ENCODE measurements around the gene OVCH2.
A peak's percentile ranks its signal among the peaks of the same experiment; 100 is the strongest.

OVCH2 gene

DNA sequence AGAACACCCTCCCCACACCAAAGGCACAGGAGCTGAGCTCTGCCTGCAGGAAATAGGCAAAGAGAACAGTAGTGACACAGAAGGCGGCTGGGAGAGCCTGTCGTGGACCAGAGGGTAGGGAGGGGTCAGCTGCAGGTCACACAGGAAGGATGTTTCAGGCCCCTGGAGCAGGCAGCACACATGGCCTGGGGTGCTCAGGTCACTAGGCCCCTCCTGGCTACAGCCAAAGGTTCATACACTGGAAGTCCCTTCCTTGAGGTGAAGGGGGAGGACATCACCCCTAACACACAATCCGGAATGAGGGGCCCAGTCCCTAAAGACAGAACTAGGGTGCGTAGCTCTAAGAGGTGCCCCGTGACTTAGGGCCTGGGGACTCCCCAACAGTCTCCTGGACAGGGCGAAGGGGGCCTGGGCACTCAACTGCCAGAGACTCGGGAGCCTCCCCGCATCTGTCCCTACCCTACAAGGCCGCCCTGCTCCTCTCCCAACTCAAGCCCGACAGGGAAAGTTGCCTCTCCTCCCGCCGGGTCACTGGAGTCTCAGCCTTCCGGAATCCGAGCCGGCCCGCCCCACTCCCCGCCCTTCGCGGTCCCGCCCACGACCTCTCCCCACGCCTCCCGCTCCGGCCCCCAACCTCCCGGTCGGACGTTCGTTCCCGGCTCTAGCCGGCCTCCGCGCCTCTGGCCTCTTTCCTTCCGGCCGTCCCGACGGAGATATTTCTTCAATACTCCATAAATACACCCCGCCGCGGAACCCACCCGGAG is 33.1 kb downstream of the OVCH2 start, which contains the start of gene CYB5R2:
Gene CYB5R2, minus strand, starts transcription at position 541 of the 764 bp plus-strand sequence. CDS start 675 bp downstream, outside the sequence.
- TF ChIP-seq, protein P1, sequence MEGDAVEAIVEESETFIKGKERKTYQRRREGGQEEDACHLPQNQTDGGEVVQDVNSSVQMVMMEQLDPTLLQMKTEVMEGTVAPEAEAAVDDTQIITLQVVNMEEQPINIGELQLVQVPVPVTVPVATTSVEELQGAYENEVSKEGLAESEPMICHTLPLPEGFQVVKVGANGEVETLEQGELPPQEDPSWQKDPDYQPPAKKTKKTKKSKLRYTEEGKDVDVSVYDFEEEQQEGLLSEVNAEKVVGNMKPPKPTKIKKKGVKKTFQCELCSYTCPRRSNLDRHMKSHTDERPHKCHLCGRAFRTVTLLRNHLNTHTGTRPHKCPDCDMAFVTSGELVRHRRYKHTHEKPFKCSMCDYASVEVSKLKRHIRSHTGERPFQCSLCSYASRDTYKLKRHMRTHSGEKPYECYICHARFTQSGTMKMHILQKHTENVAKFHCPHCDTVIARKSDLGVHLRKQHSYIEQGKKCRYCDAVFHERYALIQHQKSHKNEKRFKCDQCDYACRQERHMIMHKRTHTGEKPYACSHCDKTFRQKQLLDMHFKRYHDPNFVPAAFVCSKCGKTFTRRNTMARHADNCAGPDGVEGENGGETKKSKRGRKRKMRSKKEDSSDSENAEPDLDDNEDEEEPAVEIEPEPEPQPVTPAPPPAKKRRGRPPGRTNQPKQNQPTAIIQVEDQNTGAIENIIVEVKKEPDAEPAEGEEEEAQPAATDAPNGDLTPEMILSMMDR (IDR thresholded peaks at IDR 0.05; ENCODE audit: borderline replicate concordance, control extremely low read depth, extremely low read depth, insufficient read depth, missing control alignments) = no peak
- in situ Hi-C loops (cut with MboI; ENCODE audit: low sequenced_read_pairs, unreplicated experiment) = no loop called here
- peak; percentile 77 for DNase-seq (ENCODE audit: low spot score)

DNA sequence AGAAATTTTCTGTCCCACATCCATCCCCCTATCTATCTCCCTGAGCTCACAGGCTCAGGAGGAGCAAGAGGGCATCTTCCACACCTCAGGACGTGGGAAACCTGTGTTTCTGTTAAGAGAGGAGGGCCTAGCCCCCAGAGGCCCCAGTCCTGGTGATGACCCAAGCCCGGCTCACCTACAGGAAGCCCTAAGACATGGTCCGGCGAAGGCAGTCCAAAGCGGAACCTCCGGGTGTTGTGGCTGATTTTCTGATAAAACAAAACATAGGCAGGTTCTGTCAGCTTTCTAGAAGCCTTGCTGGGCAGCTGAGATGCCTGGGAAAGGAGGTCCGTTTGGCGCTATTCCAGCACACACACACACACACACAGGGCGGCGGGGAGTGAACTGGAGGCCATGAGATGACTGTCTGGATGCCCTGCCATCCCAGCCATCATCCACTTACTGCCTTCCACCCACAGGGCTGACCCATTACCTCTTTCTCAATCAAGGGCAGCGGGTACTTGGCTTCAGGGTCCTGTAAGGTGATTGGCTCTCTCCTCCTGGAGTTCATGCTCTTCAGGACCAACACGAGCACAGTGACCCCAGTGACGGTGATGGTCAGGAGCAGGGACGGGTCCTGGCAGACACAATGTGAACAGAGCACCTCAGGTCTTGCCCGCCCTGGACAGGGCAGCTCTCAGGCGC is 33.9 kb downstream of the OVCH2 start:
- TF ChIP-seq, protein P1 (IDR thresholded peaks at IDR 0.05; ENCODE audit: borderline replicate concordance, control extremely low read depth, extremely low read depth, insufficient read depth, missing control alignments) = no peak
- in situ Hi-C loops (cut with MboI; ENCODE audit: low sequenced_read_pairs, unreplicated experiment) = no loop called here
- peak; percentile 40 for DNase-seq (ENCODE audit: low spot score)

DNA sequence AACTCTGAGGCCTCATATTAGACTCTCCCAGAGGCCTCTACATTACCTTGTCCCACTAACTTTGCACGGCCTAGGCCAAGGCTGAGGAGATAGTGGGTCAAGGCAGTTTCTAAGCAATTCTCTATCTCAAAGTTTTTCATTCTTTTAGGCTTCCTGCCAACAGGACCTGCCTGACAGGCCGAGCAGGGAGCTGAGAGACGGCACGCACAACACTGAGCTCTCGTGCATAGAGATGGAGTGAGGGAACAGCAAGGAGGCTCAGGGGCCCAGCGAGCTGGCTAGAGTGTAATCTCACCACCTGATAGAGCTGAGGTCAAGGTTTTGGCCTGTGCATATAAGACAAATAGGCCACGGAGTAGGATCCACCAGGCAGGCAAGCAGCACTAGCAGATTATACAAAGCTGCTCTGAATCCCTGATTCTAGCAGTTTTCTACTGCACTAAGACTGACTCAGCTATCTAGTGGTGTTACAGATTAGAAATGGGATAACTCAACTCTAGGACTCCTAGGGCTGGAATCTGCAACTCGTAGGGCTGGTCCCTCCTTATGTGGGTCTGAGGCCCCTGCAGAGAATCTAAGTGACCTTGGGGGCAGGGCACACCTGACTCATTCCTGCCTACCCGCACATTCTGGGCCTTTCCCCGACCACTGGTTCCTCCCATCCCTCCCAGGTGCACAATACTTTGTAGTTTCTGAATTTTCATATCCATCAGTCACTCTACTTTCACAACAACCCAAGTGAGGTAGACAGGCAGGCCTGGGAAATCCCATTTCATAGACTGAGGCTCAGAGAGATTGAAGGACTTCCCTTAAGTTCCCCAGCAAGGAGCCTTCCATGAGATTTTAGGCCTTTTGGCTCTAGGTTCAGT is 34.7 kb downstream of the OVCH2 start:
- peak; percentile 73 for DNase-seq (ENCODE audit: low spot score)
- TF ChIP-seq, protein P1 (IDR thresholded peaks at IDR 0.05; ENCODE audit: borderline replicate concordance, control extremely low read depth, extremely low read depth, insufficient read depth, missing control alignments) = no peak
- in situ Hi-C loops (cut with MboI; ENCODE audit: low sequenced_read_pairs, unreplicated experiment) = no loop called here

DNA sequence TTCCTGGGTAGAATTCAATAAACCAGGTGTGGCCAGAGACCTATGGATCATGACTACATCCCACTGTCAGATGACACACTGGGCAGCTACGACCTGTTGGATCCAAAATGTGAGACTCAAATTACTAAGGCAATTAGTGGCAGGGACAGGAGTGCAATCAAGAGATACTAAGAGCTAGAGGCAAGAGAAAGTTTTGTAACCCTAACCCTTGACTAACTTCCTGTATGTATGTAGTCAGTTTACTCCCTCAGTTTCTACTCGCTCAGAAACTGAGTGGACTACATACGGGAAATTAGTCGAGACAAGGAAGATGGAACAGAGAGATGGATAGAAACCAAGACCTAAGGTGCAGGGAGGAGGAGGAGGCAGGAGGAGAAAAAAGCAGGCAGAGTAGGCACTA is 35.6 kb downstream of the OVCH2 start:
- no peak for DNase-seq (ENCODE audit: low spot score)
- TF ChIP-seq, protein P1 (IDR thresholded peaks at IDR 0.05; ENCODE audit: borderline replicate concordance, control extremely low read depth, extremely low read depth, insufficient read depth, missing control alignments) = no peak
- in situ Hi-C loops (cut with MboI; ENCODE audit: low sequenced_read_pairs, unreplicated experiment) = no loop called here

DNA sequence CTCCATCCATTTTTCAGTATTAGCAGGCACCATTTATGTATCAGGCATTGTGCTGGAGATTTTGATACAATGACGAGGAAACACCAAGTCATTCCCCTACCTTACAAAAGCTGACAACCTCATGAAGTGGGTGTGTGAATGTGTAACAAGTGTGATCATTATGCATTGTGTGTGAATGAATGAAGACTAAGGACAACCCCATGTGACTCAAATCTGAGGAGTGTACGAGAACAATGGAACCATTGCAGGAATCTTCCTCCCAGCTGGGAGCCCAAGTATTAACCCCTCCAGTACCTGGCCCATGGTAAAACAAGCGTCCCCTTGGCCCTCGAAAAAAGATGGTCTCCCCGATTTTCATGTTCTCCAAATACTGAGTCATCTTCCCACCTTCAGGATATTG is 37.4 kb downstream of the OVCH2 start:
- TF ChIP-seq, protein P1 (IDR thresholded peaks at IDR 0.05; ENCODE audit: borderline replicate concordance, control extremely low read depth, extremely low read depth, insufficient read depth, missing control alignments) = no peak
- in situ Hi-C loops (cut with MboI; ENCODE audit: low sequenced_read_pairs, unreplicated experiment) = no loop called here

DNA sequence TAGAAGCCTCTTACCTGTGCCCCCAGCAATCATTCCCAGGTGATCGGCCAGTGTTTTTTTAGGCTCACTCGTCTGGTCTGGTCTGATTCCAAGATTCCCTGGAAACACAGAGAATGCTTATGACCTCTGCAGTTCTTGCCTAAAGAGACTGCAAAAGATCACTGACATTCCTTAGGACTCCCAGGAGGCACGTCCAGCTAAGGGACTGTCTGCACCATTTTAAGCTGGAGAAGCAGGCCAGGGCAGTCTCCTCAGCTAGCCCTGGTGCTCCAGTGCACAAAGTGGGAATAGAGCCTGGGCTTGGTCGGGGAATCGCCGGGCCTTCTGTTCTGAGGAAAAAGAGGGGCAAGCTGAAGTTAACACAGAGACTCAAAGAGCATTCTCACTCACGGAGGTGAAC is 37.8 kb downstream of the OVCH2 start:
- in situ Hi-C loops (cut with MboI; ENCODE audit: low sequenced_read_pairs, unreplicated experiment) = no loop called here

More for the DNA sequence above, 37.4 kb downstream of the OVCH2 start:
- DNase-seq (ENCODE audit: low spot score) = no peak

More for the DNA sequence above, 37.8 kb downstream of the OVCH2 start:
- DNase-seq (ENCODE audit: low spot score) = no peak
- TF ChIP-seq, protein P1 (IDR thresholded peaks at IDR 0.05; ENCODE audit: borderline replicate concordance, control extremely low read depth, extremely low read depth, insufficient read depth, missing control alignments) = no peak
